ENCODE measurements around the gene ALPP.
"Not testable (repeated sequence)": the region's sequence is repeated elsewhere in the genome, so short reads cannot be mapped to it uniquely, and the experiment has no call there.

ALPP gene

DNA sequence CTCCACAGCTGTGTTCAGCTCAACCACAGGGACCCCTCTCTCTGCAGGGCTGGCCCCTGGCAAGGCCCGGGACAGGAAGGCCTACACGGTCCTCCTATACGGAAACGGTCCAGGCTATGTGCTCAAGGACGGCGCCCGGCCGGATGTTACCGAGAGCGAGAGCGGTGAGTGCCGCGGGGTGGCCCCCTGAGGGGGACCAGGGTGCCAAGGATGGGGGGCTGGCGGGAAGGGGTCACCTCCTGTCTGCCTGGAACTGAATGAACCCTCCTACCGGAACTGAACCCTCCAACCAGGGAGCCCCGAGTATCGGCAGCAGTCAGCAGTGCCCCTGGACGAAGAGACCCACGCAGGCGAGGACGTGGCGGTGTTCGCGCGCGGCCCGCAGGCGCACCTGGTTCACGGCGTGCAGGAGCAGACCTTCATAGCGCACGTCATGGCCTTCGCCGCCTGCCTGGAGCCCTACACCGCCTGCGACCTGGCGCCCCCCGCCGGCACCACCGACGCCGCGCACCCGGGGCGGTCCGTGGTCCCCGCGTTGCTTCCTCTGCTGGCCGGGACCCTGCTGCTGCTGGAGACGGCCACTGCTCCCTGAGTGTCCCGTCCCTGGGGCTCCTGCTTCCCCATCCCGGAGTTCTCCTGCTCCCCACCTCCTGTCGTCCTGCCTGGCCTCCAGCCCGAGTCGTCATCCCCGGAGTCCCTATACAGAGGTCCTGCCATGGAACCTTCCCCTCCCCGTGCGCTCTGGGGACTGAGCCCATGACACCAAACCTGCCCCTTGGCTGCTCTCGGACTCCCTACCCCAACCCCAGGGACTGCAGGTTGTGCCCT is 2.9 kb downstream of the ALPP start:
- not testable (repeated sequence) for DNase-seq (ENCODE audit: low spot score)

DNA sequence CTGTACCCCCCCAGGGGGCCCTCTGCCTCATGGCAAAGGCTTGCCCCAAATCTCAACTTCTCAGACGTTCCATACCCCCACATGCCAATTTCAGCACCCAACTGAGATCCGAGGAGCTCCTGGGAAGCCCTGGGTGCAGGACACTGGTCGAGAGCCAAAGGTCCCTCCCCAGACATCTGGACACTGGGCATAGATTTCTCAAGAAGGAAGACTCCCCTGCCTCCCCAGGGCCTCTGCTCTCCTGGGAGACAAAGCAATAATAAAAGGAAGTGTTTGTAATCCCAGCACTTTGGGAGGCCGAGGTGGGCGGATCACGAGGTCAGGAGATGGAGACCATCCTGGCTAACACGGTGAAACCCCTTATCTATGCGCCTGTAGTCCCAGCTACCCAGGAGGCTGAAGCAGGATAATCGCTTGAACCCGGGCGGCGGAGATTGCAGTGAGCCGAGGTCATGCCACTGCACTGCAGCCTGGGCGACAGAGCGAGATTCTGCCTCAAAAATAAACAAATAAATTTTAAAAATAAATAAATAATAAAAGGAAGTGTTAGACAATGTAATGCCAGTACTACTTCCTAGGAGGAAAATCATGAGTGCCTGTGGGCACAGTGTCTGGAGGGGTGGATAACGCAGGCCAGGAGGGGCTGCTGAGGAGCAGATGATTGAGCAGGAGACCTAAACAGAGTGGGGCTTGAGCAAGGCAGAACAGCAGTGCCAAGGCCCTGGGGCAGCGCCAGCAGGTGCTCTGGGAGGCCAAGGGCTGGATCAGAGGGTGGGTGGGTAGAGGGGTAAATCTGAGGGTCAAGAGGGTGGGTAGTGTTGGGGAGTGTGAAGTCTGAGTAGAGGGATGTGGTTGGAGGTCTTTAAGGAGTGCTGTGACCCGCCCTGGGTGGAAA is 4.0 kb downstream of the ALPP start:
- no peak for DNase-seq (ENCODE audit: low spot score)

DNA sequence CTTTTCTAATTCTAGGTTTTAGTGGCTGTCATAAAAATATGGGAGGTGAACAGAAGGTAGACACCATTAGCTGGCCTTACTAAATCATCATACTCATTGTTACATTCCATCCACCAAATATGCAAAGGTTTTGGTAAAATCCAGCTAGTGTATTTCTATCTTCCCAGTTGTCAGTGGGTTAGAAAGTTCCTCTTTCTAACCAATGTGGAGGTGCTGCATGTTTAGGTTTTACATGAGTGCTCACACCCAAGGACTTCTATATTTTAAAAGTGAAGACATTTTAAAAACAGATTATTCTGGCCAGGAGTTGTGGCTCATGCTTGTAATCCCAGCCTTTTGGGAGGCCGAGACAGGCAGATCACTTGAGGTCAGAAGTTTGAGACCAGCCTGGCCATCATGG is 5.9 kb downstream of the ALPP start:
- DNase-seq (ENCODE audit: low spot score), result no peak

DNA sequence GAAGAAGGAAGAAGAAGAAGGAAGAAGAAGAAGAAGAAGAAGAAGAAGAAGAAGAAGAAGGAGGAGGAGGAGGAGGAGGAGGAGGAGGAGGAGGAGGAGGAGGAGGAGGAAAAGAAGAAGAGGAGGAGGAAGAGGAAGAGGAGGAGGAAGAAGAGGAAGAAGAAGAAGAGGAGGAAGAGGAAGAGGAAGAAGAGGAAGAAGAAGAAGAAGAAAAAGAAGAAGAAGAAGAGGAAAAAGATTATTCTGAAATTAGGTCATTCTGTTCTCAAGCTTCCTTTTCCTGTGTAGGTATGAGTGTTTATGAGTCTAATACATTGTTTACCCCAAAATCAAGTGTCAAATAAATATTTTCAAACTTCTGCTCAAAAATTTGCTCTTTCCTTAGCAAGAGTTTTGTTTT is 6.5 kb downstream of the ALPP start:
- not testable (repeated sequence) for DNase-seq (ENCODE audit: low spot score)

DNA sequence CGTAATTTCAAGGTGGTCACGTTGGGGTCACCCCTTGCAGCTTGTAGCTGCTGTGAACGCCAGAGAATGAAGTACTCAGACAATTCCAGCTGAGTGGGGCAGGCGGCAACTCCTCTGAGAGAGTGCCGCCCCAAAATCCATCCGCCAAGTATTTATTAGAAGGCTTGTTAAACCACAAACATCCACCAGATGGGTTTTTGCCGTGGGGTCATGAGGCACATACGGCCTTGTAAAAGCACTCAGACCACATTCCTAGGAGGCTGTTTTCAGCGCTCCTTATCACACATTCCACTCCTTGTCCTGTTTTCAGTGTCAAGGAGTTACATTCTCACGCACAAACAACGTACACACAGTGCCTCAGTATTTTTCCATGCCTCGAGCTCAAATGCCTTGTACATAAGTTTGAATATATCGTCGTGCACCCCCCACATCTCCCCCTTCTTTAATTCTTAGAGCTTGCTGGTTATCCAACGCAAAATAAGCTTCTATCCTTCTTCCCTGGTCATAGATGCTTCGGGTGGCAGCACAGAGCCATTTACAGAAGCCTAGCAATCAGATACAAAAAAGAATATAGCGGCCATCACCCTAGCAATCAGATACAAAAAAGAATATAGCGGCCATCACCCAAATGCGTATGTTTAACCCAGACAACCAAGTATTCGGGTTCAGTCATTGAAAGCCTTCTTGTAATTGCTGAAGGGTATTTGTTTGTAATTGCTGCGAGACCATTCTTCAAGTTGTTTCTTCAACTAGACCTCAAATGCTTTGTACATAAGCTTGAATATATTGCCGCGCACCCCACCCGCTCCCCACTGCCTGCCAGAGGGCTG is 7.3 kb downstream of the ALPP start:
- DNase-seq (ENCODE audit: low spot score), result no peak

DNA sequence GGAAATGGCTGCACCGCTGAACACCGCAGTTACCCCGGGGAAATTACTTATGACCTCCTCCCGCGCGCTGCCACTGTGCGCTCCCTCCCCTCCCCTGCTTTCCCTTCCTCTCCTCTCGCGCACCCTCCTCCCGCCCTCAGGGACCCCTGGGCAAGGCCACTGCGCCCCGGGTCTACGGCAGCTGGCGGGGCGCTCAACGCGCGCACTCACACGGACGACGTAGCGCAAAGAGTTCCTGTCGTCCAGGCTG is 7.9 kb downstream of the ALPP start:
- DNase-seq (ENCODE audit: low spot score), result no peak

DNA sequence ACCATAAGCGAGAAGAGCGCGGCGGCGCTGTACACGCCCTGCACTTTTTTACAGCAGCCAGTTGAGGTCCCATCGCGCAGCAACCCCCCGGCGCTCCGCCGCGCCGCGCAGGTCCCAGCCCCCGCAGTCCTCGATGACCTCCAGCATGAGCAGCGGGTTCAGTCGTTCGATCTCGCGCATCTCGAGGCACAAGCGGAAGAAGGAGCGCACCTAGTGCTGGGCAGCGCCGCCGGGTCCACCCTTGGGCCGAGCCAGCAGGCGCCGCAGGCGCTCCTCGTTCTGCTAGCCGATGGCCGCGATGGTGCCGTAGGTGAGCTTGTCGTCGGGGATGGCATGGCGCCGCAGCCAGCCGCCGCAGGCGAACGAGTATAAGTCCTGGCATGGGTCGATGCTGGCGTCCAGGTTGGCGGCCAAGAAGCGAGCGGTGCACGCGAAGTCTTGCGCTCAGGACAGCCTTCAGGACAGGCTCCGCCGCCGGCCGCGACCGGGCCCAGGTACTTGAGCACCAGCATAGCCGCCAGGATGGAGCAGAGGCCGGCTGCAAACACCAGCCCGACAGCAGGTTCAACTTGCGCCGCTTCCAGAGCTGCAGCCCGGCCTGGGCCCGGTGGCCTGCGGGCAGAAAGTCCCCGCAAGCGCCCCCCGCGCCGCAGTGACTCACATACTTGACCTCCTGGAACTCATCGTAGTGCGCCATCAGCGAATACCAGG is 8.3 kb downstream of the ALPP start:
- no peak for DNase-seq (ENCODE audit: low spot score)

DNA sequence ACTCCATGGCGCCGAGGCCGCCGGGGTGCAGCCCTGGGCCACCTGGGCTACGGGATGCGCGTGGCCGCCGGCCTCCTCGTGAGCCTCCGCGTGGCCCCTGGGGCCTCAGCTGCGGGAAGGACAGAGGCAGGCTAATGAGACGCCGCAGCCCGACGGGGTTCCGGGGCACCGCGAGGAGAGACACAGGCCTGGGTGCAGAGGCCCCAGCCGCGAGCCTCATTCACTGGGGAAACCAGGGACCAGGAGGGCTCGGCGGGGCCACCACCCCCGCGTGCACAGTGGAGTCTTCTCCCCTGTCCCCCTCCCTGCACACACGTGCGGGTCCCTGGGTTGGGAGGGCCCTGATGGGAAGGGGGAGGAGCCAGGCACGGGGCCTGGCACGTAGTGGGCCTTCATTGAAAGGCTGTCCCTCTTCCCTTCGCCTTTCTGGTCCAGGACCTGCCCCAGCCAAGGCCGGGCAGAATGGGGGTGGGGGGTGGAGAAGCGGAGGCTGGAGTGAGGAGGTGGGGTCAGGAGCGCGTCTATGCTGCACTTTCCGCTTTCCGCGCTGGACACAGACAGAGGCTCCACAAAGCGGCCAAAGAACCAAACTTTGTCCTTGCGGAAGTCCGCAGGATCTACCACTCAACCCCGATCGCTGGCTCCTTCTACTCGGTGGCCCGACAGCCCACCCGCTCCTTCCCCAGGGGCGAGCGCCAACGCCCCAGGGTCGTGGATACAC is 9.1 kb downstream of the ALPP start:
- DNase-seq (ENCODE audit: low spot score), result no peak

DNA sequence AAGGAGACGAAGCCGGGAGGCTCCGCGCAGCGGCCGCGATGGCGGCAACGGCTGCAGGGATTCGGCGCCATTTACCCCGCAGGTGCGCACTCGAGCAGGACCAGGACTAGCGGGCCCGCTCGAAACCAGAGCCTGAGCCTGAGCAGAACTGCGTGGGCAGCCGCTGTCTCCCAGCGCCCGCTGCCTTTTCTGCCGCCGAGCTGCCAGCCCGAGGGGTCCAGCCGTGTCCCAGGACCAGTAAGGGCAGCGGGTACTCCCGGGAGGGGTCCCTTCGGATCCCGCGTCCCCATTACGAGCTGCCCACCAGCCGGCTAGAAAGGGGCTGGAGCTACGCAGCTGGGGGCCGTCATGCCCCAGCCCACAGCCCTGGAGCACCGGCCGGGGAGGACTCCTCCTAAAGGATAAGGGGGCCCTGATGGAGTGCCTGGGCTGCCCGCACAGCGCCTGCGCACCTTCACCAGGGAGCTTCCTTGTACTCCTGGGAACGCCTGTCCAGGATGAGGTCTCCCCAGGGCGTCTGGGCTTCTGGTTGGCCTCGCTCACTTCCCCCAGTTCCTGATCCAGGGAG is 9.9 kb downstream of the ALPP start:
- no peak for DNase-seq (ENCODE audit: low spot score)

DNA sequence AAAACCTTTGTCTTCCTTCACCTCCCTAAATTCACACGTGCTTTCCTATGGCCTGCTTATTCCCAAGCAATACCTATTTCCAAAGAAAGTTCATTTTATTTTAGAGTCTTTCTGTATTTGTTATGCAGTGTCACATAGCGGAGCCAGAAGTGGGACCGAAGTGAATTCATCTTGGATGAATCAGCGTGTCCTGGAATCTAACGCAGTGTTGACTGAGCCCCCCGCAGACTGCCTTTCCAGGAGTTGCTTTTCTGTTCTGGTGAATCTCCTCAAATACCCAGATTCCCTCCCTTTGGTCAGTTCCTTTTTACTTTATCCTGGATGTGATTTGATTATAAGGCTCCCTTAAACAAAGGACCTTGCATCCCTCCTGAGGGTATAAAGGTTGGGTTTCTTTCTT is 10.8 kb downstream of the ALPP start:
- no peak for DNase-seq (ENCODE audit: low spot score)

DNA sequence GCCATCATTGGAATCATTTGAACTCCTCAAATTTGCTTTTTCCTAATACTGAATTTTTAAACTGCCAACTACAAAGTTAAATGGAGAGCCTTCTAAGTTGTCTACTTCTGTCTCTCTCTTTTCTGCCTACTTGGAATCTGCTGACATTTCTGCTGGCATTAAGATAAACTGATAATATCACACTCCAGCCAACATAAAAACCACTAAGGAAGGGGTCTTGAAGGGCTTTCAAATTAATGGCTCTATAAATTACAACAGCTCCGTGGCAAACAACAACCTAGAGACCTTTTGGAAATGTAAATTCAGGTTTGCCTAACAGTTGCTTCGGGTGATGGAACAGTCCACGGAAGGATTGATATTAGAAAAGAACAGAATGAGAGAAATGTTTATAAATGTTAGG is 12.1 kb downstream of the ALPP start:
- no peak for DNase-seq (ENCODE audit: low spot score)

DNA sequence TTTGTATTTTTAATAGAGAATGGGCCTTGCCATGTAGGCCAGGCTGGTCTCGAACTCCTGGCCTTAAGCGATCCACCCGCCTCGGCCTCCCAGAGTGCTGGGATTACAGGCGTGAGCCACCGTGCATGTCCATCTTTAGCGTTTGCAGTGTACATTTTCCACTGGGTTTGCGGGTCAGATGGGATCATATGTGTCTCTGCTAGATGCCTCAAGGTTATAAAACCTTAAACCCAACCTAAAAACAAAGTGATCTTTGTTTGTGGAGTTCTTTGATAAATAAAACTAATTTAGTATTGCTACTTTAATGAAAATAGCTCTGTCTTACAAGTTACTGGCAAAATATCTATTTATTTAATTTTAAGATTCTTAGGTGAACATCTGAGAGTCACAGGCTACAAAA is 15.0 kb downstream of the ALPP start:
- DNase-seq (ENCODE audit: low spot score), result no peak

DNA sequence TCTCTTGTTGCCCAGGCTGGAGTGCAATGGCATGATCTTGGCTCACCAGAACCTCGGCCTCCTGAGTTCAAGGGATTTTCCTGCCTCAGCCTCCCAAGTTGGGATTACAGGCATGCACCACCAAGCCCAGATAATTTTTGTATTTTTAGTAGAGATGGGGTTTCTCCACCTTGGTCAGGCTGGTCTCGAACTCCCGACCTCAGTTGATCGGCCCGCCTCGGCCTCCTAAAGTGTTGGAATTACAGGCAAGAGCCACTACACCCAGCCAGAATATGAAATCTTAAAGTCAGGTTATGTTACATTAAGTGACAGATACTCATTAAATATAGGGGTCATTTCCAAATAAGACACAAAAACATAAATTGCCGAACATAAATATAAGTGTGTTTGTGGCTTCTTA is 15.9 kb downstream of the ALPP start:
- DNase-seq (ENCODE audit: low spot score), result not testable (repeated sequence)

DNA sequence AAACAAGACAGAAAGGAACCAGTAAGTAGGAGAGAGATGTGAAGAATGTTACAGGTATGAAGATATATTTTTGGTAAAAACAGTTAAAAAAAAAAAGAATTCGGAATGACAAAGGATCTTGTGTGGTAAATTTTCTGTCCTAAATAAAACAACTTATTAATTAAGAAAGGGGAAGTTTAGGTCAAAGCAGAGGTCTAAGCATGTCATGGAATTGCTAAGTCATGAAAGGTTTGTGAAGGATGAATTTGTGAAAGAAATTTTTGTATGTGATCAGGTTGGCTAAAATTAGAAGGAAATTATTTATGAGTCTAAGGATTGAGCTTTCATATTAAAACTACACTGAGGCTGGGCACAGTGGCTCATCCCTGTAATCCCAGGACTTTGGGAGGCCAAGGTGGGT is 17.0 kb downstream of the ALPP start:
- DNase-seq (ENCODE audit: low spot score), result no peak

DNA sequence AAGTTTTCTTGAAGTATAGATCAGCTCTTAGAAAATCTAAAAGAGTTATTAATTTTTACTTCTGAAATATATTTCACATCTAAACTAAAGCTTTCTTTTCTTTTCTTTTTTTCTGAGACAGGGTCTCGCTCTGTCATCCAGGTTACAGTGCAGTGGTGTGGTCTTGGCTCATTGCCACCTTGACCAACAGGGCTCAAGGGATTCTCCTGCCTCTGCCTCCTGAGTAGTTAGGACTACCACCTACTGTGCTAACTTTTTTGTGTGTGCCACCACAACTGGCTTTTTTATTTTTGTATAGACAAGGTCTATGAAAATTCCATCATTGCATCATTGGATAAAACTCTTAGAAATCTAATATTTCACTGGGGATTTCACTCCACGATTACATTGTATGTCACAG is 18.1 kb downstream of the ALPP start:
- no peak for DNase-seq (ENCODE audit: low spot score)

DNA sequence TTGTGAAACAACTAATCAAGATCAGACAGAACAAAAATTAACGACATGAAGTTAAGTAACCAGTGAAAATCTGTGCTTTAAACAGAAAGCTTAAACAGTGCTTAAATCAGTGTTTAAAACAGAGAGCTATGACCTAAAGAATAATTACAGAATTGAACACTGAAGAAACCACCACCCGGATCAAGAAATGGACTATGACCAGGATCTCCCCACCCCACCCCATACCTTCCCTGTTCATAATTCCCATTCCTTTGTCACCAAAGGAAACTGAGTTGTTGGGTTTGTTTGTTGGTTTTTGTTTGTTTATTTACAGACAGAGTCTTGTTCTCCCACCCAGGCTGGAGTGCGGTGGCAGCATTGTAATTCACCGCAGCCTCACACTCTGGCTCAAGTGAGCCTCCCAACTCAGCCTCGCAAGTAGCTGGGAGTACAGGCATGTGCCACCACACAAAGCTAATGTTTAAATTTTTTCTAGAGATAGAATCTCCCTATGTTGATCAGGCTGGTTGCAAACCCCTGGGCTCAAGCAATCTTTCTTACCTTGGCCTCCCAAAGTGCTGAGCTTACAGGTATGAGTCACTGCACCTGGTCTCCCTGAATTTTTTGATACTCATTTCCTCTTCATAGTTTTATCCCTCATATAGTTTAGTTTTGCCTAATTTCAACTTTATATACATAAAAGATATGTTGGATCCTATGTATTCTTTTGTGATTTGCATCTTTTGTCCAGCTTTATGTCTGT is 19.9 kb downstream of the ALPP start:
- no peak for DNase-seq (ENCODE audit: low spot score)

DNA sequence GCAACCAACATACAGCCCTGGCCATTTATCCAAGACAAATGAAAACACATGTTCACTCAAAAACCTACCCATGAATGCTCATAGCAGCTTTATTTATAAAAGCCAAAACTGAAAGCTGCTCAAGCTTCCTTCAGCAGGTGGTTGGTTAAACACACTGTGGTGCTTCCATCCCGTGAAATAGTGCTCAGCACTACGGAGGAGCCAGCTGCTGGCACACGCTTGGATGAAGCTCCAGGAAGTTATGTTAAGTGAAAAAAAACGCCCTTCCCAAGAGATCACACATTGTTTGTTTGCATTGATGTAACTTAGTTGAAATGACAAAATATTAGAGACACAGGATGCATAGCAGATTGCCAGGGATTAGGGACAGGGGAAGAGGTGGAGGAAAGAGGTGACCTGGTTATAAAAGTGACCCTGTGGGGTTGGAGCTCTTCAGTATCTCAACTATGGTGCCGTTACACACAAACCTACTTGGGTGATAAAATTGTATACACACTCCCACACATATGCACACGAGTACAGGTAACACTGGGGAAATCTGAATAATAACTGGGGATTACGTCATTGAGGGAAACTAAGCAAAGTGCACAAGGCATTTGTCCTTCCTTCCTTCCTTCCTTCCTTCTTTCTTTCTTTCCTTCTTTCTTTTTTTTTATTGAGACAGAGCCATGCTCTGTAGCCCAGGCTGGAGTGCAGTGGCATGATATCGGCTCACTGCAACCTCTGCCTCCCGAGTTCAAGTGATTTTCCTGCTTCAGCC is 21.9 kb downstream of the ALPP start:
- no peak for DNase-seq (ENCODE audit: low spot score)

DNA sequence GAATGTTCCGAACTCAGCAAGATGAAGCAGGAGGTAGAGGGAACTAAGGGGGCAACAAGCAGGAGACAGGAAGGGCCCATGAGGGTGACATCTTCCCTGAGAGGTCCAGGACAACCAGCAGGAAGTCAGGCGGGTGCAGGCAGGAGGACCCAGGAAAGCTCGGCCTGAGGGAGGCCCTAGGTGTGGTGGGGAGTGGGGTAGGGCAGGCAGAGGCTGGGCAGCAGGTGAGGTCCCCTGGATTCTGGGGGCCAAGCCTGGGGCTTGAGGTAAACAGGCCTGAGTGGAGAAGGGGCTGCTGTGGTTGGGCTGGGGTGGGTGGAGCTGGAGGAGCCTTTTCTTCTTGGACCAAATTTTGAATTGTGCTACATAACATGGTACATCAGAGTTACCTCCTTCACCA is 24.0 kb downstream of the ALPP start:
- no peak for DNase-seq (ENCODE audit: low spot score)

DNA sequence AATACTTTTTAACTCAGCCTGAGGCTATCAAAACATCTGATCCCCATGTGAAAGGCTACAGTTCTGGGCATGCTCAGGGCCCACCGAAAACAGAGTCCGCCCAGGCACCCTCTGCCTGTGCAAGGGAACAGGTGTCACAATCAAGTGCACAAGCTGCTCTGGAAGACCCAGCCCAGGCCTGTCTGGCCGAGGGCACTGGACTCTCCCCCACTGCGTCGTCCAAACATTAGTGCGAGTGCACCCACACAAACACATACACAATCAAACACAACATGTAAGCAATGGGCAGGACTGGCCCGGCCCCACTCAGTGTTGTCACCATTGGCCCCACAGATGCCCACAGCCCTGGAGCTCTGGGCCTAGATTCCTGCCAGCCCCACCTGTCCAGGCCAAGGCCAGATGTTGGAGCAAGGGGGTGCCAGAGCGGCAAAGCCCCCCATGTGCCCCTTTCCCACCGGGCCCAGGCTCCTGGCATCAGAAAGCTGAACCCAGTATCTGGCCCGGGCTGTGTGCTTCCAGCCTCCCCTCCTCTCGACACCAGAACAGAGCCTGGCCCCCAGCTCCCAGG is 27.5 kb downstream of the ALPP start:
- no peak for DNase-seq (ENCODE audit: low spot score)
